ENCODE measurements around the gene ABHD14A.

The ABHD14A gene

GRCh38 chr3:51997935-51998596 lies 23.2 kb downstream of the ABHD14A start:
- no peak for DNase-seq

GRCh38 chr3:51998774-51999173 lies 23.9 kb downstream of the ABHD14A start:
- DNase-seq = no peak

- no peak for DNase-seq
Observed at GRCh38 chr3:51999846-52000245, 25.0 kb downstream of the ABHD14A start.

GRCh38 chr3:52001443-52001974 lies 26.6 kb downstream of the ABHD14A start:
- peak; percentile 86 for DNase-seq

GRCh38 chr3:52002748-52003147 lies 27.9 kb downstream of the ABHD14A start:
- DNase-seq = no peak

GRCh38 chr3:52004163-52004787 lies 29.4 kb downstream of the ABHD14A start:
- DNase-seq = peak; percentile 87

- DNase-seq = no peak
Observed at GRCh38 chr3:52004906-52005395, 30.1 kb downstream of the ABHD14A start.

GRCh38 chr3:52005571-52005986 lies 30.7 kb downstream of the ABHD14A start:
- DNase-seq = peak; percentile 82

- no peak for DNase-seq
Observed at GRCh38 chr3:52006017-52006819, 31.4 kb downstream of the ABHD14A start.

GRCh38 chr3:52006820-52007133 lies 31.9 kb downstream of the ABHD14A start:
- DNase-seq = no peak

- no peak for DNase-seq
Observed at GRCh38 chr3:52007291-52007690, 32.4 kb downstream of the ABHD14A start.

GRCh38 chr3:52010431-52010830 lies 35.6 kb downstream of the ABHD14A start:
- DNase-seq = no peak

GRCh38 chr3:52012699-52013098 lies 37.8 kb downstream of the ABHD14A start:
- DNase-seq = no peak

GRCh38 chr3:52013802-52014598 lies 39.1 kb downstream of the ABHD14A start:
- no peak for DNase-seq

- no peak for DNase-seq
Observed at GRCh38 chr3:52014613-52015012, 39.7 kb downstream of the ABHD14A start.

- DNase-seq = no peak
Observed at GRCh38 chr3:52015438-52016228, 40.8 kb downstream of the ABHD14A start.

- DNase-seq = no peak
Observed at GRCh38 chr3:52017586-52017985, 42.7 kb downstream of the ABHD14A start.

- no peak for DNase-seq
Observed at GRCh38 chr3:52018319-52019000, 43.6 kb downstream of the ABHD14A start.

GRCh38 chr3:52019352-52020080 lies 44.7 kb downstream of the ABHD14A start:
- DNase-seq = no peak

- no peak for DNase-seq
Observed at GRCh38 chr3:52020796-52021195, 45.9 kb downstream of the ABHD14A start.
